Measurements from ENCODE around the gene ADRA1B. TPM values are rescaled to one million over a fixed set of nuclear protein-coding genes. Genes with fewer than 3 reads are reported as not detected.

ADRA1B gene
- total and polyA plus RNA-seq, 2 of the 8 experiments (the other 6 are each of a cell fraction or from before 2014, with no cell fraction given): not detected

DNA sequence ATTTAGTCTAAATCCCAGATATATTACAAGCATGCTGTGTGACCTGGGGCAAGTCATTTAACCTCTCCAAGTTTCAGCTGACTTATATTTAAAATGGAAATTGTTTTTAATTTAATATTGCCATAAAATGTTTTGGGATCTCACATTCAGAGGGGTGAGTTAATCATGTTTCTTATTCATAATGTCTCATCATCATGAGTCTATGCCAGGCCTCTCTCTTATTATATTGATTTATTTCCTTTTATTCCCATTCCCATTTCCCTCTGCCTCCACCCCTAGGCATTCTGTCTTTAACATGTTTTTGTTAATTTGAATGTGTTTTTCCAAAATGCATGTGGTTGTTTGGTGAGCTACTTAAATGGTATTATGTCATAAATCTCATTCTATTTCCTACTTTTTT is 53.7 kb downstream of the ADRA1B start:
- DNase-seq (ENCODE audit: low read depth in 1 of 2, low spot score in 2 of 2): no peak
- no peak overlapping the region for H2BK12ac ChIP-seq (ENCODE audit: low read depth, low read length)
- H3K79me2 ChIP-seq (ENCODE audit: control insufficient read depth in 1 of 2, insufficient read depth in 2 of 2, low read length in 2 of 2): no peaks in the 10 kb centered on the region
- H4K20me1 ChIP-seq (replicated peaks in 1 of 2; ENCODE audit: control insufficient read depth in 1 of 2, insufficient read depth in 2 of 2, low read length in 2 of 2): peaks cover 0 to 1% of the 10 kb centered on the region in 2 experiments
- H3K4me2 ChIP-seq (ENCODE audit: insufficient read depth in 1 of 2, low read depth in 2 of 2, low read length in 2 of 2): no peak overlapping the region
- no peak overlapping the region for H3K14ac ChIP-seq (ENCODE audit: insufficient read length)
- no peaks in the 10 kb centered on the region for H3K36me3 ChIP-seq (ENCODE audit: control insufficient read depth in 2 of 4, insufficient read depth in 4 of 4, low read length in 3 of 4)
- no peak overlapping the region for H3K4me3 ChIP-seq (ENCODE audit: extremely low read depth in 1 of 4, insufficient read depth in 2 of 4, low read depth in 3 of 4, low read length in 4 of 4)
- H3K18ac ChIP-seq (ENCODE audit: extremely low read depth, low read length): no peak overlapping the region
- H2BK120ac ChIP-seq (replicated peaks; ENCODE audit: low read depth, low read length): no peak overlapping the region
- H4K91ac ChIP-seq (replicated peaks; ENCODE audit: insufficient read length, low read length): no peak overlapping the region
- H3K23ac ChIP-seq (ENCODE audit: insufficient read length): no peak overlapping the region
- H3K27ac ChIP-seq (ENCODE audit: low read depth, low read length): no peak overlapping the region
- no peak overlapping the region for H2BK20ac ChIP-seq (ENCODE audit: low read length)
- no peak overlapping the region for H3K4ac ChIP-seq (replicated peaks; ENCODE audit: insufficient read length, low read depth, low read length)
- no peaks in the 10 kb centered on the region for H3K9me3 ChIP-seq (ENCODE audit: insufficient read depth in 2 of 2, low read depth in 1 of 2, low read length in 1 of 2)
- CTCF ChIA-PET (ENCODE audit: partially characterized antibody): interaction anchor here (0.6 to 2.7 kb wide), 5 partner anchors 17 to 52 kb away, joined by 4 to 13 read pairs (median 7); no protein-coding TSS in a partner anchor
- peaks cover 13% of the 10 kb centered on the region; the same call in 1 of the 2 replicates for H3K23me2 ChIP-seq (ENCODE audit: low read depth, low read length)
- no peak for FAIRE-seq
- no peak overlapping the region for H4K5ac ChIP-seq (ENCODE audit: insufficient read length, low read depth, low read length)
- TF ChIP-seq RBBP5 (IDR thresholded peaks at IDR 0.05; ENCODE audit: borderline replicate concordance, low read depth, low read length) (no peak), SIN3A (conservative IDR thresholded peaks at IDR 0.05 in 1 of 2, IDR thresholded peaks at IDR 0.05 in 1 of 2; ENCODE audit: low read depth in 1 of 2, low read length in 2 of 2) (no peak), EP300 (IDR thresholded peaks at IDR 0.05; ENCODE audit: borderline replicate concordance in 1 of 2, low read depth in 2 of 2, low read length in 2 of 2) (no peak), GABPA (IDR thresholded peaks at IDR 0.05; ENCODE audit: borderline replicate concordance, insufficient read depth, low read length) (no peak)
- TF ChIP-seq, protein P1, sequence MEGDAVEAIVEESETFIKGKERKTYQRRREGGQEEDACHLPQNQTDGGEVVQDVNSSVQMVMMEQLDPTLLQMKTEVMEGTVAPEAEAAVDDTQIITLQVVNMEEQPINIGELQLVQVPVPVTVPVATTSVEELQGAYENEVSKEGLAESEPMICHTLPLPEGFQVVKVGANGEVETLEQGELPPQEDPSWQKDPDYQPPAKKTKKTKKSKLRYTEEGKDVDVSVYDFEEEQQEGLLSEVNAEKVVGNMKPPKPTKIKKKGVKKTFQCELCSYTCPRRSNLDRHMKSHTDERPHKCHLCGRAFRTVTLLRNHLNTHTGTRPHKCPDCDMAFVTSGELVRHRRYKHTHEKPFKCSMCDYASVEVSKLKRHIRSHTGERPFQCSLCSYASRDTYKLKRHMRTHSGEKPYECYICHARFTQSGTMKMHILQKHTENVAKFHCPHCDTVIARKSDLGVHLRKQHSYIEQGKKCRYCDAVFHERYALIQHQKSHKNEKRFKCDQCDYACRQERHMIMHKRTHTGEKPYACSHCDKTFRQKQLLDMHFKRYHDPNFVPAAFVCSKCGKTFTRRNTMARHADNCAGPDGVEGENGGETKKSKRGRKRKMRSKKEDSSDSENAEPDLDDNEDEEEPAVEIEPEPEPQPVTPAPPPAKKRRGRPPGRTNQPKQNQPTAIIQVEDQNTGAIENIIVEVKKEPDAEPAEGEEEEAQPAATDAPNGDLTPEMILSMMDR (IDR thresholded peaks at IDR 0.05; ENCODE audit: control extremely low read depth in 1 of 3, insufficient read depth in 1 of 3, low read depth in 1 of 3, low read length in 3 of 3): no peak
- TF ChIP-seq, protein P2, sequence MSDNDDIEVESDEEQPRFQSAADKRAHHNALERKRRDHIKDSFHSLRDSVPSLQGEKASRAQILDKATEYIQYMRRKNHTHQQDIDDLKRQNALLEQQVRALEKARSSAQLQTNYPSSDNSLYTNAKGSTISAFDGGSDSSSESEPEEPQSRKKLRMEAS (IDR thresholded peaks at IDR 0.05): no peak
- H3K4me1 ChIP-seq (replicated peaks in 1 of 4; ENCODE audit: control insufficient read depth in 3 of 4, insufficient read depth in 4 of 4, low read length in 3 of 4): peaks cover 0 to 4% (median 2%) of the 10 kb centered on the region in 4 experiments; a peak in 2 of 7 replicates
- H3K27me3 ChIP-seq (replicated peaks in 1 of 4; ENCODE audit: control insufficient read depth in 3 of 4, extremely low read depth in 1 of 4, insufficient read depth in 3 of 4, low read length in 3 of 4): peaks cover 26 to 41% (median 38%) of the 10 kb centered on the region in 4 experiments
- H2BK5ac ChIP-seq (ENCODE audit: low read depth, low read length): no peak overlapping the region
- H2AFZ ChIP-seq (ENCODE audit: low read length): no peak overlapping the region
- H4K8ac ChIP-seq (ENCODE audit: extremely low read depth, insufficient read depth, low read length): no peak overlapping the region
- H3K79me1 ChIP-seq (ENCODE audit: low read depth, low read length): no peaks in the 10 kb centered on the region
- H2AK5ac ChIP-seq (ENCODE audit: low read depth, low read length): no peak overlapping the region
- no peak overlapping the region for H2BK15ac ChIP-seq (ENCODE audit: low read length)
- H3K9ac ChIP-seq (replicated peaks in 1 of 4; ENCODE audit: extremely low read depth in 1 of 4, low read depth in 3 of 4, low read length in 3 of 4): no peak overlapping the region
- POLR2A ChIA-PET (ENCODE audit: partially characterized antibody): interaction anchor here (0.6 kb wide), 1 partner anchor 12 kb away, joined by 3 read pairs; no protein-coding TSS in a partner anchor
- no peak overlapping the region for H3K56ac ChIP-seq (replicated peaks; ENCODE audit: insufficient read length, low read depth, low read length)
